Rectal smooth muscle tissue (tissue), 1 donor: ENCODE measurements around the gene CIB4.

Experiments used
- H3K27ac ChIP-seq: one replicate; pipeline ENCODE4 v1.7.0; 2013; ENCODE audit warnings: low read depth, low read length, inconsistent platforms
- H3K27me3 ChIP-seq: one replicate; pipeline ENCODE4 v1.7.0; 2013; ENCODE audit warnings: low read length; ENCODE audit not compliant: control insufficient read depth, insufficient read depth
- H3K36me3 ChIP-seq: one replicate; pipeline ENCODE4 v1.7.0; 2013; ENCODE audit warnings: low read length; ENCODE audit not compliant: control insufficient read depth, insufficient read depth
- H3K4me1 ChIP-seq: one replicate; pipeline ENCODE4 v1.7.0; 2013; ENCODE audit warnings: low read length; ENCODE audit not compliant: control insufficient read depth, insufficient read depth
- H3K4me3 ChIP-seq: one replicate; pipeline ENCODE4 v1.7.0; 2013; ENCODE audit warnings: low read length
- H3K9ac ChIP-seq: one replicate; pipeline ENCODE4 v1.7.0; 2013; ENCODE audit warnings: low read length

The CIB4 gene

DNA sequence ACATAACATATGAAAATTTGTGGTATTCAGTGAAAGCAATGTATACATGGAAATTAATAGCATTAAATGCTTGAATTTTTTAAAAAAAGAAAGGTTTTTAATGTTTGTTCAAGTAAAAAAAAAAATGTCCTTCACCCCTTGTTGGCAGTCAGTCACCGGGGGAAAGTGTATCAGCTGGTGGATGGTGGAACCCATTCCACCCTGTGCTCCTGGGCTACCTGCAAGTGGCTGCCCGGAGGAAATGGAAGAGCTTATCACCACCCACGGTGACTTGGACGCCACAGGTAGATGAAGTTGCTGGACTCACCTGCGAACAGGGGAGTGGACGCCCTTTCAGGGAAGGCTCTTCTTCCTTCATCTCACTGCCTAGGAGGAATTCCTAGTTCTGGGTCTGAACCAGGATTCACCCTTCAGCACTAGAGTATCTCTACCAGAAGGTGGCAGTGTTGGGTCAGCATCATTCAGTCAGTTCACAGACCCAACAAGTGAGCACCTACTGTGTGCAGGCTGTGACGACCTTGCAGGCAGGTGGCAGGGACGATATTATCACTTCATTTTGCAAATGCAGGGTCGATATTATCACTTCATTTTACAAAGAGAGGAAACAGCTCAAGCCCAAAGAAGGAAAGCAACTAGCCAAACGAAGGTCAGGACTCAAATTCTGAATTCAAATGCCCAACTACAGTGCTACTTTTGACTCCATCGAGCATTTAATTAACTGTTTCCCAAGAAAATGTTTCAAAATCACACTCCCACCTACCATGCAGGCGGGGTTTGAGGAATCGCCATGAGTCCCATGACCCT is 35.8 kb downstream of the CIB4 start:
- Histone ChIP-seq H3K27me3 (peaks cover 3% of the 10 kb centered on the region), H3K4me1 (no peaks in the 10 kb centered on the region), H3K4me3 (no peak overlapping the region), H3K27ac (no peak overlapping the region), H3K9ac (no peak overlapping the region), H3K36me3 (no peaks in the 10 kb centered on the region)

DNA sequence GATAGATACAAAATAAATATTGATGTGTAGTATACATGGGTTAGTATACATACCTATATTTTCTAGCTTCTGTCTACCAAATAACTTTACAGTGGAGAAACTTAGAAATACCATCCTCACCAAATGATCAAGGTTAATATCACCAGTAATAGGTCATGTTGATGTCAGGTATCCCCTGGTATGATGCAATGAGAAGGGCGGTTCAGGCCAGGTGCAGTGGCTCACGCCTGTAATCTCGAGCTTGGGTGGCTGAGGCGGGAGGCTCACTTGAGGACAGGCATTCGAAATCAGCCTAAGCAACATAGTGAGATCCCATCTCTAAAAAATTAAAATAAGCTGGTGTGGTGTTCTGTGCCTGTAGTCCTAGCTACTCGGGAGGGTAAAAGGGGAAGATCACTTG is 38.6 kb downstream of the CIB4 start:
- H3K27me3 ChIP-seq = peaks cover 3% of the 10 kb centered on the region
- H3K9ac ChIP-seq = no peak overlapping the region
- H3K27ac ChIP-seq = no peak overlapping the region
- H3K36me3 ChIP-seq = no peaks in the 10 kb centered on the region
- no peak overlapping the region for H3K4me3 ChIP-seq
- no peaks in the 10 kb centered on the region for H3K4me1 ChIP-seq

GRCh38 chr2:26599387-26599786 is 41.8 kb downstream of the CIB4 start:
- Histone ChIP-seq H3K4me3 (no peak overlapping the region), H3K9ac (no peak overlapping the region), H3K36me3 (no peaks in the 10 kb centered on the region), H3K27ac (no peak overlapping the region), H3K27me3 (peaks cover 3% of the 10 kb centered on the region), H3K4me1 (no peaks in the 10 kb centered on the region)

- no peaks in the 10 kb centered on the region for H3K36me3 ChIP-seq
- no peaks in the 10 kb centered on the region for H3K4me1 ChIP-seq
- no peak overlapping the region for H3K27ac ChIP-seq
- peaks cover 3% of the 10 kb centered on the region for H3K27me3 ChIP-seq
- H3K4me3 ChIP-seq = no peak overlapping the region
- H3K9ac ChIP-seq = no peak overlapping the region
Measured at GRCh38 chr2:26598996-26599373, 42.2 kb downstream of the CIB4 start.

- H3K4me3 ChIP-seq = no peak overlapping the region
- no peaks in the 10 kb centered on the region for H3K4me1 ChIP-seq
- no peaks in the 10 kb centered on the region for H3K36me3 ChIP-seq
- peaks cover 3% of the 10 kb centered on the region for H3K27me3 ChIP-seq
- no peak overlapping the region for H3K9ac ChIP-seq
- H3K27ac ChIP-seq = no peak overlapping the region
Measured at GRCh38 chr2:26598336-26598995, 42.7 kb downstream of the CIB4 start.

DNA sequence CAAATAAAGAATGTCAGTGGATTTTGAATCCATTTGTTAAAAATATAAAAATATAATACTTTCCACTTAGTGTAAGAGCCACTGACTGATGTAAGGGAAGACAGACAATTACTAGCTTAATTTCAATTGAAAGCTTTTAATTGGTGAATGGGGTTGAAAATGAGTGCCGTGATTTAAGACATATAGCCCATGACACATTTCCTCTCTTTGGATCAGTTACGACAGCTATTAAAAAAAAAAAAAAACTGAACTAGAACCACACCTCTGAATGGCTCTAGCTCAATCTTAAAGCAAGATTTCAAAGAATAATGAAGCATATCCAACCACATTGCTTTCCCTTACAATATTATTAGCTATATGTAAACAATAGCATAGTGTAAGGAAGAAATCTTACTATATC is 44.0 kb downstream of the CIB4 start:
- peaks cover 3% of the 10 kb centered on the region for H3K27me3 ChIP-seq
- no peaks in the 10 kb centered on the region for H3K36me3 ChIP-seq
- no peak overlapping the region for H3K9ac ChIP-seq
- no peaks in the 10 kb centered on the region for H3K4me1 ChIP-seq
- H3K4me3 ChIP-seq = no peak overlapping the region
- H3K27ac ChIP-seq = no peak overlapping the region

- Histone ChIP-seq H3K36me3 (no peaks in the 10 kb centered on the region), H3K9ac (no peak overlapping the region), H3K4me3 (no peak overlapping the region), H3K27me3 (peaks cover 3% of the 10 kb centered on the region), H3K4me1 (no peaks in the 10 kb centered on the region), H3K27ac (no peak overlapping the region)
Measured at GRCh38 chr2:26595146-26595545, 46.0 kb downstream of the CIB4 start.

DNA sequence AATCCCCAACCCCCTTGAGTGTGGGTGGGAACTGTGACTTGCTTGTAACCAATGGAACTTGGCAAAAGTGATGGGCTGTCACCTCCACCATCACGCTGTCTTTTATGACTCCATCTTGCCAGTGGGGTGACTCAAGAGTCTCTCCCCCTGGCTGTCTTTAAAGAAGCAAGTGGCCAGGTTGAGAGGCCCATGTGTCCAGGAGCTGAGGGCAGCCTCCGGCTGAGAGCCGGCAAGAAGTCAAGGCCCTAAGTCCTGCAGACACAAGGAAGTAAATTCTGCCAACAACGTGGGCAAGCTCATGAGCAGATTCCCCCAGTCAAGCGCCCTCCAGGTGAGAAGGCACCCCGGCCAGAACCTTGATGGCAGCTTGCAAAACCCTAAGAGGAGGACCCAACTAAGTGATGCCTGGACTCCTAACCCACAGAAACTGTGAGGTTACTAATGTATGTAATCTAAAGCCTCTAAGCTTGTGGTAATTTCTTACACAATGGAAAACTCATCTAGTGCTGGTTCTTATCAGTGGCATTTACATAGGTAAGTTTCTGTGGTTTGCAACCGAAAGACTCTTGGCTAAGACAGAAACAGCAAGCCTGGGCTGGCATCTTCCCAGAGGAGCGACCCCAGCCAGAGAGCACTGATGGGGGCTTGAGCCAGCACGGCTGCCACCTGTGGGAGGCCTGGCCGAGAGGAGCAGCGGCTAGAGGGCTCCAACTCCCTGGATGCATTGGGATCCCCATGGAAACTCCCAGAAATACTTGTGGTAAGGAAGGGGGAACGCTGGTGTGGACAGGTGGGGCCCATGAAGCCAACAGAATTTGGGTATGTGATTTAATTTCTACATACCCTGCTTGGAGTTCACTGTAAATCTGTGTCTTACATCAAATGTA is 49.3 kb downstream of the CIB4 start:
- no peaks in the 10 kb centered on the region for H3K36me3 ChIP-seq
- H3K4me1 ChIP-seq = no peaks in the 10 kb centered on the region
- H3K9ac ChIP-seq = no peak overlapping the region
- H3K27me3 ChIP-seq = peaks cover 8% of the 10 kb centered on the region
- no peak overlapping the region for H3K27ac ChIP-seq
- no peak overlapping the region for H3K4me3 ChIP-seq

DNA sequence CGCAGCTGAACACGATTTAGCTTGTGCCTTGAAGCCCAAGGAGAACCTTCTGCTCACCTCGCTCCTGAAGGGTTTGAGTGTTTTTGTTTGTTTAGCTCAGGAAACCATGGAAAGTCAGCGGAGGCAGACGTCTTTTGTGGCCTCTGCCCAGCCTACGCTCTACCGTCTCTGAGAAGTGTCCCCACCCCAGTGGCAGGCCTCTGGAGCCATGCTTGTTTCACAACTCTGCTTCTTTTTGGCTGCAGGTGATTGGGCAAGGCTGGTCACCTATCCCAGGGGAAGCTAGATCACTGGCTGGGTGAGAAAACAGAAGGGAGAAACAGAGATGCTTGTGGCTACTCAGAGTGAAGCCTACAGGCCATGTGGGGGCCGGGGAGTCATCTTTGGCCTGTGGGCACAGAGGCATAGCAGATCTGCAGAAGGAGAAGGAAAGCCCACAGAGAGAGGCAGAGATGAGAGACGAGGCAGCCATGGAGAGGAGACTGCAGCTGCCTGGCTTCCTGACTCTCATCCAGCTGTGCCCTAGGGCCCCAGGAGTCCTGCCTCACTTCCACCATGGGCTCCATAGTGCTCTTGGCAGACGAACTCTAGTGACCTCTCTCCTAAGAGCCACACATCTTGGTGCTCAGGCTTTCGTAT is 50.1 kb downstream of the CIB4 start:
- H3K36me3 ChIP-seq = no peaks in the 10 kb centered on the region
- no peak overlapping the region for H3K4me3 ChIP-seq
- no peak overlapping the region for H3K27ac ChIP-seq
- no peaks in the 10 kb centered on the region for H3K4me1 ChIP-seq
- H3K9ac ChIP-seq = no peak overlapping the region
- H3K27me3 ChIP-seq = peaks cover 8% of the 10 kb centered on the region

- H3K27me3 ChIP-seq = peaks cover 8% of the 10 kb centered on the region
Measured at GRCh38 chr2:26590508-26590907, 50.7 kb downstream of the CIB4 start.

GRCh38 chr2:26588576-26588975 is 52.6 kb downstream of the CIB4 start:
- H3K27me3 ChIP-seq = peaks cover 5% of the 10 kb centered on the region

More at GRCh38 chr2:26590508-26590907, 50.7 kb downstream of the CIB4 start:
- H3K4me1 ChIP-seq = no peaks in the 10 kb centered on the region
- H3K4me3 ChIP-seq = no peak overlapping the region
- no peak overlapping the region for H3K9ac ChIP-seq
- H3K36me3 ChIP-seq = no peaks in the 10 kb centered on the region
- H3K27ac ChIP-seq = no peak overlapping the region

DNA sequence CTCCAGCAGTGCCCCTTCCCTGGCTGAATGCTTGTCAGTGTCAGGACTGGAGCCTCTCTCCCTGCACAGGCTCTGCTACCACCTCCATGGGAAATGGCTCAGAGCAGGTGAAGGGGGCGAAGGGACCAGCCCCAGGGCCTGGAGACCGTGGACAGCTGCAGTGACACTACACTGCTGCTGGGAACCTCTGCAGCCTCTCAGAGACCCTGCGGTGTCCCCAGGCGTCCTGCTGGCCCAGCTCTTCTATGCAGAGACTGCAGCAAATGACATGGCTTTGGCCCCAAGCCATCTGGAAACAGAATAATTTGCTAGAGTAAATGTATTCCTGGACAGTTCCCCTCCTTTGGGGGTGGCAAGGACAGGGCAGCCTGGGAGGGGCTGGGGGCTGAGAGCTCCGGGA is 53.2 kb downstream of the CIB4 start:
- H3K27me3 ChIP-seq = peaks cover 5% of the 10 kb centered on the region
- no peak overlapping the region for H3K27ac ChIP-seq
- H3K36me3 ChIP-seq = no peaks in the 10 kb centered on the region
- no peak overlapping the region for H3K4me3 ChIP-seq
- no peak overlapping the region for H3K9ac ChIP-seq
- no peaks in the 10 kb centered on the region for H3K4me1 ChIP-seq

More at GRCh38 chr2:26588576-26588975, 52.6 kb downstream of the CIB4 start:
- H3K4me3 ChIP-seq = no peak overlapping the region
- no peaks in the 10 kb centered on the region for H3K4me1 ChIP-seq
- H3K27ac ChIP-seq = no peak overlapping the region
- H3K36me3 ChIP-seq = no peaks in the 10 kb centered on the region
- no peak overlapping the region for H3K9ac ChIP-seq
